A673 (cell line): Measurements from ENCODE around the gene KIF7.

Experiments
- CTCF ChIP-seq: fragments of 300-800, 200-600 bp; sonication (generic); conservative IDR thresholded peaks from 2 replicates; pipeline ENCODE4 v1.5.1; 2017; ENCODE audit warnings: low read depth, mild to moderate bottlenecking, antibody characterized with exemption, low read length, moderate library complexity, mixed read lengths
- EZH2 ChIP-seq: fragments of 200-600 bp; sonication (generic); IDR thresholded peaks from 2 replicates; pipeline ENCODE4 v1.6.1; 2017; ENCODE audit warnings: borderline replicate concordance, low read depth, mild to moderate bottlenecking, mixed read lengths, antibody characterized with exemption, low read length; ENCODE audit not compliant: poor library complexity, severe bottlenecking

DNA sequence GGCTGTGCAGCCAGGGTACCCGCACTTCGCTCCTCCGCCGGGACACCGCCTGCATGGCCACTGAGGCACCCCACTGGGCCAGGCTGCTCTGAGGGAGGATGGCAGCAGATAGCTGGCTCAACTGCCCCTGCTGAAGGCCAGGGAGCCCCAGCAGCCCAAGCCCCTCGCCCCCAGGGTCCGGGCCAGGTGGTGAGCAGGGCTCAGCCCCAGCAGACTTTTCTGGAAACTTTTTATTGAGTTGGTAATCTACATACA lies 12.4 kb upstream of the KIF7 start:
- TF ChIP-seq CTCF (no peak), EZH2 (no peak)
